ENCODE results near the gene FAM3D.
"Not testable (repeated sequence)": the region's sequence is repeated elsewhere in the genome, so short reads cannot be mapped to it uniquely, and the experiment has no call there.

FAM3D gene

DNA sequence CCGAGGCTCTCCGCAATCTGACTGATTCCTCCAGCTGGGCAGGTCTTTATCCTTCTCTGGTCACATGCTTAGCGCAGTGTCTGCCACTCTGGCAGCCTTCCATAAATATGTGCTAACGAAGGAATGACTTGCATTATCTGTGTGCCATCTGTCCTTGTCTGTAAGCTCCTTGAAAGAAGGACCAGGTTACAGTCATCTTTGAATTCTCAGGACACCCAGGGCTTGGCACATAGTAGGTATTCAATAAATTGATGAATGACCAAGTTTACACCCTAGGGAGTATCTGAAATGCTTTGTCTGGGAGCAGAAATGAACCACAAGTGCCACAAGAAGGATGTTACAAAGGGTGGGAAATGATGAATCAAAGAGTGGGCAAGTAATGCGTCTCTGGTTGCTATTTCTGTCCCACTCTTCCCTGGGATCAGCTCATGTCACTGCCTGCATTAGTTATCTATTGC is 16.5 kb upstream of the FAM3D start:
- DNase-seq, result no peak

GRCh38 chr3:58681863-58682262 is 15.3 kb upstream of the FAM3D start:
- DNase-seq, result no peak

GRCh38 chr3:58680879-58681525 is 14.4 kb upstream of the FAM3D start:
- no peak for DNase-seq

GRCh38 chr3:58679974-58680666 is 13.5 kb upstream of the FAM3D start:
- no peak for DNase-seq

DNA sequence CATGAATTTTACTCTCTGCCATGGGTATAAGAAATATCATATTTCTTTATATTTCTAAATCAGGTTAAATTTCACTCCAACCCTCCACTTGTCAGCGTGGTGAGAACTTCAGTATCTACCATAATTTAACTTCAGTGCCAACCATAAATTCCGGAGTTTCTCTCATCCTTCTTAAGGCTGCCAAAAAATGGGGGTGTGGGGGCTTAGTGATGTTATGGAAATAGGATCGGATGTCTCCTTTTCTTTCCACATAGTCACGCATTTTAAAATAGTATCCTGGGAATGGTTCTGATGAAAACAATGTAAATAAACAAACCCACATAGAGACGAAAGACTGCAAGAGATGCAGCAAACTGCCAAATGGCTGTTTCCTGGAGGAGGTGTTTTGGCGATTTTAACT is 12.9 kb upstream of the FAM3D start:
- no peak for DNase-seq

GRCh38 chr3:58678177-58678970 is 11.8 kb upstream of the FAM3D start:
- DNase-seq, result not testable (repeated sequence)

GRCh38 chr3:58672880-58673279 is 6.3 kb upstream of the FAM3D start:
- no peak for DNase-seq

DNA sequence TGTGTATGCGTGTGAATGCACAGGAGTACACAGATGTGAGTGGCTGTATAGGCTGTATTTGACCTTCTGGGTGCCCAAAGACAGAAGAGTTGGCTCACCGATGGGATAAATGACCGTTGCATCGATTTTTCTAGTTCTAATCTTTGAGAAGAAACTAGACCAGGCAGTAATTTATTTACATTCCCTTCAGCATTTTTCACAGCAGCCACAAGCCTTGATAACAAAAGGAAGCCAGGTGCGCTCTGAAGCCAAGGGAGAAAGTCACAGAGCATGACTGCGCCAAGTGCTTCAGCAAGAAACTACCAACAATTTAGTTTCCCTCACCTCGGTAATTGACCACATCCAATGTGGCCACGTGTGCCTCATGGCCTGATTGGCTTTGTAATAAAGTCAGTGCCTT is 5.9 kb upstream of the FAM3D start:
- no peak for DNase-seq

DNA sequence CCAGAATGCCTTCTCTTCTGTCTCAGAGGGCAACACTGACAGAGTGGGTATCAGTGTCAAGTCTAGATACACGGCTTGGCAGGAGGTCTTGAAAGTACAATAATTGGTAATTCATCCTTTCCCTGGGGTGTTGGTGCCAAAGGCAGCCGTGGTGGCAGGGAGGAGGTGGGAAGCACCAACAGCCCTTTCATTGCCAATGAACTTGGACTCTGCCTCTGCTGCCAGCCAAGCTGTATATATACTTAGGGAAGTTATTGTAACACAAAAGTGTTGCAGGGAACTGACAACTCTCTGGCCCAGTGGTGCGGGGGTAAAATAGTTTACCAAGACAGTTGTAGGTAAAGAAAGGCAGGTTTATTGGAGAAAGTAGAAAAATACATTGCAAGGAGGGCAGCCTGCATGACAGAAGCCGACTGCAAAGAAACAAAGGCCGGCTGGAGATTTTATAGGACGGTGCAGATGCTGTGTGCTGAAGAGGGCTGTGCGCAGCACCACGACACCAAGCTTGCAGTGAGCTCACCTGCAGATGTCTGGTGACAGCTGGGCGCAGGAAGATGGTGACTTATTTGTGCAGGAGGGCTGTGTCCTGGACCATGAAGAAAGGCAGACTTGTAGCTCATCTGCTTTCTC is 4.0 kb upstream of the FAM3D start:
- DNase-seq, result no peak

DNA sequence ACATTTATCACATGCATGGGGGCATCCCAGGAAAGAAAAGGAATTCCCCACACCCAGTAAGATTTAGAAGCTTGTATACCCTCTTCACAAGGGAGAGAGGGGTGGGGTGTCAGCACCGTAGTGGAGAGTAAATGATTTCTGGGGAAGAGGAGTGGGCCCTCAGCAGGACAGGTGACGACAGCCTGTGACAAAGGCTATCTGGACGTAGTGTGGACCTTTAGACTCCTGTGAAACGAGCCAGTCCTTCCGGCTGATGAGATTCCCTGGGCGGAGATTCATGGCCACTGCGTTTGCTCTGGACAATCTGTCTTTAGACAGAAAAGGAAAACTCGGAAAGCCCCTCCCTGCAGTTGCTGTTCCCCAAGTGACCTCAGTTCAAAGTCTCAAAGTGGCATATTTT is 1.7 kb upstream of the FAM3D start:
- DNase-seq, result no peak

DNA sequence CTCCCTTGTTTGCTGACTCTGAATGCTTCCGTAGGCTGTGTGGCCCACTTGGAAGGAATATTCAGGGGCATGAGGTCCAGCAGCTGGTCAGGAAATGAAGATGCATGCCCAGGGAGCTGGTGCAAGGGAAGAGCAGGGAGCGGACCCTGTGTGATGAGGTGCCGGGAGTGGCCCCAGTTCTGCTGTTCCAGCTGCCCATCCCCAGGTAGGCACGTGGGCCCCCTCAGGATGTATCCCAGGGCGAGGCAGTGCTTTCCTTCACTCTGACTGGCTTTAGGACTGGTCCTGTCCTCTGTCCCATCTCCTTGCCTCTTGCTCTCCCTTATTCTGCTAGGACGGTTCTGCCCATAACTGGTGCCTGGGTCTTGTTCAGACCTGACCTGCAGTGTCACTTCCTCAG is 1.1 kb upstream of the FAM3D start:
- no peak for DNase-seq

GRCh38 chr3:58667229-58667628 is 655 bp upstream of the FAM3D start:
- no peak for DNase-seq

DNA sequence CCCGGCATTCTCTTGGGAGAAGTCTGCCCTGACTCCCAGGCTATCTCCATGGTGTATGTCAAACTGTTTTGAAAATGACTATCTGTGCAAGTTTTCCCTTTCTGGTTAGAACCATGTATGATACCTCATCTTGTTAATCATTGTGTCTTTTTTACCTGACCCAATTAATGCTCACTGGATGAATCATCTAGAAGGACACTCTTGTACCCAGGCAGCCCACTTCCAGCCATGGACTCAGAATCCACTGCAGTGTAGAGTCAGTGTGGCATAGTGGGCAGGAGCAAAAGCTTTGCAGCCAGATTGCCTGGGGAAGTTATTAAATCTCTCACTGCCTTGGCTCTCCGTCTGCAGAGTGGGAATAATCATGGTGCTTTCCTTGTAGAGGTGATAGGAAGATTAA is 1.2 kb downstream of the FAM3D start:
- DNase-seq, result no peak

DNA sequence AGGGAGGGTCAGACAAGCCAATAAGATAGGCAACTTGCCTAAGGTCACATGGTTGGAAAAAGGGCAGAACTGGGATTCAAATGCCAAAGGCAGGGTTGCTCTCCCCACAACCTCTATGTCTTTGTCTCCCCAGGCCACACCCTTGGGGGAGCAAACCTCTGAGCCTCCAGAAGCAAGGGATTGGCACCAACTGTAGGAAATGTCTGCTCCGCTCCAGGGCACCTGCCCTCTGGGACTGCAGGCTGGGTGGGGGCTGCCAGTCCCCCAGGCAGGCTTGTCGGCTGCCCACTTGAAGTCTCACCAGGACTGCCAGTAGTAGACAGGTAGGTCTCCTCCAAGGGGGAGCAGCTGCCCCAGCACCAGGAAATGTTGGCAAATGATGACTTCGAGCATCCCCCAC is 2.0 kb downstream of the FAM3D start:
- DNase-seq, result no peak

GRCh38 chr3:58661836-58662420 is 4.6 kb downstream of the FAM3D start:
- DNase-seq, result no peak

- no peak for DNase-seq
Observed at GRCh38 chr3:58660998-58661397, 5.6 kb downstream of the FAM3D start.

DNA sequence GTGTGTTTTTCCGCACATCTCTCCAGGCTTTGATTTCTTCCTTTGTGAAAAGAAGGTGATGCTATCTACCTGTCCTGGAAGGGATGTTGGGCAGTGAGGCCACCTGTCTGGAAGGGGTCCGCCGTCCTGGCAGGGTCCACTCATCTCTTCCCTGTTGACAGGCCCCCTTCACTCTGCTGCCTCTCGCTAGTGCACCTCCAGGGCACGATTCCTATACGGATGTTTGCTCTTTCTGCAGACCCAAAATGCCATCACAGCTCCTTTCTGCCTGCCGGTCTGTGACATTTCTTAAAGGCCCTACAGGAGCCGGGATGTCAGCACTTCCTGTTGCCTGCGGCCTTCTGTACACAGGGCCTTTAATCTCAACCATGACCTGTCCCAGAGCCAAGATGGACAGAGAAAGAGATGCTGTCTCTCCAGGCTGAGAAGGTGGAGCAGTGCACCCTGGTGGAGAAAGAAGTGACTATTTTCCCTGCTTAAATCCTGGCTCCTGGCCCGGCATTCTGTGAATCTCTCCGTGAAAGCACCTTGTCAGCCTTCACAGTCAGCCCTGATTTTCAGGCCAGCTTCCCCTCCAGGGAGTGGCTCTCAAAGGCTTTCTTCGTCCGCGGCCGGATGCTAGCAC is 7.4 kb downstream of the FAM3D start:
- DNase-seq, result no peak

- DNase-seq, result no peak
Observed at GRCh38 chr3:58658508-58658907, 8.1 kb downstream of the FAM3D start.

DNA sequence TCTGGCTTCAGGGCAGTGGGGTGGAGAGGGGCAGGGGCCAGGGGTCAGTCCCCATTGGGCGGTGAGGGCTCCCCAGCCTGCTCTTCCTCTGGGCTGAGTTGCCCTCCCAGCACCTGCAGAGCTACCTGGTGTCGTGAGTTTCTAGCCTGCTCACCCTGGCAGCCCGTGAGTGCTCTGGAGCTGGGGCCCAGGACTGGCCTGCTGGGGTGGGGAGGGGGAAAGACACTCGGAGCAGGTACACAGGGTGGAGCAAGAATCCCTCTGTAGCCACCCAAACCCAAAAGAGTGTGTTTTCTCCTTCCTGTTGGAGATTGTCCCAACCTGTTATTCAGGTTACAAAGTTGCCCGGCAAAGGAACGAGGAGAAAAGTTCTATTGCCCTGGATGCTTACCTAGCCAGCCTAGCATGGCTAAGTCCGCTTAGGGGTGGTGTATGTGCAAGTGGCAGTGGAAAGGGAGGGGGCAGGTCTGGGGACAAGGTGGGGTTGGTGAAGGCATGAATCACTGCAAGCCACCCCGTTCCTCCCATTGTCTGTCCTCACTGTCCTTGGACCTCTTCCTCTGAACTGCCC is 8.9 kb downstream of the FAM3D start:
- DNase-seq, result no peak

- DNase-seq, result no peak
Observed at GRCh38 chr3:58657036-58657520, 9.5 kb downstream of the FAM3D start.

DNA sequence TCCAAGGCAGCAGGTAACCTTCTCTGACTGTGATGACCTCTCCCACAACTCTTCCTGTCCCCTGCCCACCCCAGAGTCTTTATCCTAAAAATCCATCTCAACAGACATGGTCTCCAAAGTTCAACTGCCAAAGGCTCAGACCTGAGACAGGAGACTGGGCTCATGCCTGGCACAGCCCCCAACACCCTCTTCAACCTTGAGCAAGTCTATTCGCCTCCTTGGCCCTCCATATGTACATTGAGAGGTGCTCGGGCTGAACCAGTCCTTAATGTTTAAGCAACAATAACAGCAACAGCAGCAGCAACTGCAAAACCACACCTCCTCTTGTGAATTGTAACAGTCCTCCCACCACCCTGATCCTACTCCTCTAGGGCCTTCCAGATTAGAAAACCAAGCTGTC is 9.9 kb downstream of the FAM3D start:
- DNase-seq, result no peak

- DNase-seq, result no peak
Observed at GRCh38 chr3:58654466-58654865, 12.1 kb downstream of the FAM3D start.
